ENCODE results near the gene MS4A4E. TPM values are rescaled to one million over a fixed set of nuclear protein-coding genes. Genes with fewer than 3 reads are reported as not detected.
"Not testable (repeated sequence)": the region's sequence is repeated elsewhere in the genome, so short reads cannot be mapped to it uniquely, and the experiment has no call there.

The MS4A4E gene

DNA sequence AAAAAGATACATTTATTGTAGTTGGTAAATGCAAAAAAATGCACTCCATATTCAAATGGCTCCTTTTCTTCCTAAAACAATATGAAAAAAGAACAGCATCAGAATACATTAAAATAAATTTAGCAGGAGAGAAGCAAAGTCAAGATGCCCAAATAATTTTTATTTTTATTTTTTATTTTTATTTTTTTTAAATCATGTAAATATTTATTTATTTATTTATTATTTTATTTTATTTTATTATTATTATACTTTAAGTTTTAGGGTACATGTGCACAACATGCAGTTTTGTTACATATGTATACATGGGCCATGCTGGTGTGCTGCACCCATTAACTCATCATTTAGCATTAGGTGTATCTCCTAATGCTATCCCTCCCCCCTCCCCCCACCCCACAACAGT lies 90.2 kb downstream of the MS4A4E start:
- H3K23ac ChIP-seq (ENCODE audit: low read depth, low read length, poor library complexity); DNase-seq (ENCODE audit: low spot score); H4K91ac ChIP-seq (ENCODE audit: low read depth, low read length, poor library complexity): not testable (repeated sequence)

GRCh38 chr11:60150279-60150678 lies 92.7 kb downstream of the MS4A4E start:
- no peak overlapping the region for H3K18ac ChIP-seq (ENCODE audit: low read length)
- H3K14ac ChIP-seq (ENCODE audit: low read length), result no peak overlapping the region
- H3K27me3 ChIP-seq (ENCODE audit: control insufficient read depth in 3 of 3, insufficient read depth in 3 of 3, low read depth in 1 of 3, low read length in 3 of 3), result no peaks in the 10 kb centered on the region

More for the DNA sequence above, 90.2 kb downstream of the MS4A4E start:
- not testable (repeated sequence) for H4K8ac ChIP-seq (ENCODE audit: low read depth, low read length); H3K36me3 ChIP-seq (replicated peaks in 1 of 2; ENCODE audit: control insufficient read depth in 2 of 2, insufficient read depth in 2 of 2, low read length in 2 of 2); H3K14ac ChIP-seq (ENCODE audit: low read length); H2BK12ac ChIP-seq (ENCODE audit: low read length); H2AFZ ChIP-seq (ENCODE audit: low read length); H3K27ac ChIP-seq (replicated peaks; ENCODE audit: low read length); H3K9me3 ChIP-seq (replicated peaks in 1 of 2; ENCODE audit: control insufficient read depth in 2 of 2, insufficient read depth in 1 of 2, low read depth in 1 of 2, low read length in 2 of 2); H3K79me1 ChIP-seq (ENCODE audit: low read depth, low read length); H3K4me3 ChIP-seq (ENCODE audit: low read length in 2 of 2); H2AK5ac ChIP-seq (ENCODE audit: low read depth, low read length); H2BK15ac ChIP-seq (ENCODE audit: low read length); H3K4me1 ChIP-seq (ENCODE audit: control insufficient read depth in 2 of 2, insufficient read depth in 1 of 2, low read depth in 1 of 2, low read length in 2 of 2); H3K27me3 ChIP-seq (ENCODE audit: control insufficient read depth in 3 of 3, insufficient read depth in 3 of 3, low read depth in 1 of 3, low read length in 3 of 3); H2BK5ac ChIP-seq (ENCODE audit: low read length); H3K9ac ChIP-seq (ENCODE audit: low read depth, low read length, poor library complexity); H3K4ac ChIP-seq (ENCODE audit: low read length); H2BK120ac ChIP-seq (ENCODE audit: low read depth, low read length); H3K18ac ChIP-seq (ENCODE audit: low read length); H3K4me2 ChIP-seq (ENCODE audit: insufficient read depth, low read length, poor library complexity, severe bottlenecking)

More at GRCh38 chr11:60150279-60150678, 92.7 kb downstream of the MS4A4E start:
- H3K36me3 ChIP-seq (replicated peaks in 1 of 2; ENCODE audit: control insufficient read depth in 2 of 2, insufficient read depth in 2 of 2, low read length in 2 of 2), result no peaks in the 10 kb centered on the region
- no peak overlapping the region for H2BK5ac ChIP-seq (ENCODE audit: low read length)
- no peaks in the 10 kb centered on the region for H3K9me3 ChIP-seq (replicated peaks in 1 of 2; ENCODE audit: control insufficient read depth in 2 of 2, insufficient read depth in 1 of 2, low read depth in 1 of 2, low read length in 2 of 2)
- DNase-seq (ENCODE audit: low spot score), result no peak
- H2BK120ac ChIP-seq (ENCODE audit: low read depth, low read length), result no peak overlapping the region
- no CpG with 5 or more reads among the region's 1 CpG for WGBS, 2 donors (ENCODE audit: extremely low coverage in 2 of 2, insufficient read length in 2 of 2, insufficient replicate concordance in 1 of 2)
- H3K4ac ChIP-seq (ENCODE audit: low read length), result no peak overlapping the region
- H3K27ac ChIP-seq (replicated peaks; ENCODE audit: low read length), result no peak overlapping the region
- H3K4me3 ChIP-seq (ENCODE audit: low read length in 2 of 2), result no peak overlapping the region
- no peak overlapping the region for H2AFZ ChIP-seq (ENCODE audit: low read length)
- no peak overlapping the region for H2BK15ac ChIP-seq (ENCODE audit: low read length)
- H3K4me2 ChIP-seq (ENCODE audit: insufficient read depth, low read length, poor library complexity, severe bottlenecking), result no peak overlapping the region
- H3K4me1 ChIP-seq (ENCODE audit: control insufficient read depth in 2 of 2, insufficient read depth in 1 of 2, low read depth in 1 of 2, low read length in 2 of 2), result no peaks in the 10 kb centered on the region
- H2AK5ac ChIP-seq (ENCODE audit: low read depth, low read length), result no peak overlapping the region
- no peak overlapping the region for H3K23ac ChIP-seq (ENCODE audit: low read depth, low read length, poor library complexity)
- no peak overlapping the region for H4K91ac ChIP-seq (ENCODE audit: low read depth, low read length, poor library complexity)
- H2BK12ac ChIP-seq (ENCODE audit: low read length), result no peak overlapping the region
- H4K8ac ChIP-seq (ENCODE audit: low read depth, low read length), result no peak overlapping the region
- no peaks in the 10 kb centered on the region for H3K79me1 ChIP-seq (ENCODE audit: low read depth, low read length)
- H3K9ac ChIP-seq (ENCODE audit: low read depth, low read length, poor library complexity), result no peak overlapping the region

Small RNA genes within 50 kb of the gene (small RNA-seq; reads per million reads assigned to genes)
- not detected for gene MIR6503 (ENCODE audit: insufficient read depth)
